Peyer's patch (tissue), 4 donors: ENCODE measurements around the gene C16orf89.

Source experiments
- CTCF ChIP-seq, 6 experiments: fragments of 450-650 bp in 4 of 6; fragments of 200-600 bp in 2 of 6; sonication (generic) in 1 of 6; IDR thresholded peaks; one replicate each; pipeline ENCODE4 v1.5.1; 2017 to 2019; ENCODE audit warnings: antibody characterized with exemption in 6 of 6, mild to moderate bottlenecking in 3 of 6, moderate library complexity in 1 of 6
- POLR2A ChIP-seq, 2 donors: fragments of 450-650 bp; IDR thresholded peaks; one replicate each; pipeline ENCODE4 v1.5.1; 2017; ENCODE audit warnings: antibody characterized with exemption in 2 of 2, mild to moderate bottlenecking in 2 of 2, moderate library complexity in 2 of 2

GRCh38 chr16:5006348-5007193 is 59.2 kb downstream of the C16orf89 start:
- no peak for TF ChIP-seq POLR2A (IDR thresholded peaks at IDR 0.05)
- no peak for TF ChIP-seq CTCF (IDR thresholded peaks at IDR 0.05)
